Measurements from ENCODE around the gene KIF16B.

DNA sequence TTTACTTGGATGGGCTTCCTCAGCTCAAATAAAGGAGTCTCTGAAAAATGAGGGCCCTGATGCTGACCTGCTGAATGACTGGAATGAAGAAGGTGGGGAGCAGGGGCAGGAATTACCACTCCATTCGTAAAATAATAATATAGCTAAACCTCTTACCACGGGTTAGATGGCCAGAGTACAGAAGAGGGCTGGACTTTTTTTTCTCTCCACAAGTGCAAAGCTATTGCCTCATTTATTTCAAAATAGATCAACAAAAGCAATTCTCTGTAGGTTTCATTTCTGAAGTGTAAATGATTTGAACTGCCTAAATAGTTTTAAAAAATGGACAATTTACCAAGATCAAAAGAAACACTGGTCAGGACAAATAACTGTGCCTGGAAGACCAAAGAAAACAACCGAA, 256.7 kb downstream of the KIF16B start:
- TF ChIP-seq ARNTL (CRISPR knock-in tag; IDR thresholded peaks at IDR 0.05; ENCODE audit: borderline replicate concordance, low read depth) (no peak), BACH2 (CRISPR knock-in tag; IDR thresholded peaks at IDR 0.05; ENCODE audit: borderline replicate concordance) (no peak), ESRRG (CRISPR knock-in tag; IDR thresholded peaks at IDR 0.05) (no peak), ZNF8 (CRISPR knock-in tag; IDR thresholded peaks at IDR 0.05) (no peak), TCF4 (CRISPR knock-in tag; IDR thresholded peaks at IDR 0.05; ENCODE audit: borderline replicate concordance) (no peak), RARB (CRISPR knock-in tag; IDR thresholded peaks at IDR 0.05) (no peak), ZFP30 (CRISPR knock-in tag; IDR thresholded peaks at IDR 0.05) (no peak)
- TF ChIP-seq, protein P1, sequence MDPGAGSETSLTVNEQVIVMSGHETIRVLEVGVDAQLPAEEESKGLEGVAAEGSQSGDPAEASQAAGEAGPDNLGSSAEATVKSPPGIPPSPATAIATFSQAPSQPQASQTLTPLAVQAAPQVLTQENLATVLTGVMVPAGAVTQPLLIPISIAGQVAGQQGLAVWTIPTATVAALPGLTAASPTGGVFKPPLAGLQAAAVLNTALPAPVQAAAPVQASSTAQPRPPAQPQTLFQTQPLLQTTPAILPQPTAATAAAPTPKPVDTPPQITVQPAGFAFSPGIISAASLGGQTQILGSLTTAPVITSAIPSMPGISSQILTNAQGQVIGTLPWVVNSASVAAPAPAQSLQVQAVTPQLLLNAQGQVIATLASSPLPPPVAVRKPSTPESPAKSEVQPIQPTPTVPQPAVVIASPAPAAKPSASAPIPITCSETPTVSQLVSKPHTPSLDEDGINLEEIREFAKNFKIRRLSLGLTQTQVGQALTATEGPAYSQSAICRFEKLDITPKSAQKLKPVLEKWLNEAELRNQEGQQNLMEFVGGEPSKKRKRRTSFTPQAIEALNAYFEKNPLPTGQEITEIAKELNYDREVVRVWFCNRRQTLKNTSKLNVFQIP (CRISPR knock-in tag; IDR thresholded peaks at IDR 0.05; ENCODE audit: borderline replicate concordance, low read depth): no peak

Data from SK-N-SH treated with all-trans-retinoic acid at 6 μM for 48 hours (cell line).